NCI-H526 treated with DMSO at 0.1 percent for 48 hours (cell line): ENCODE data around the gene AEN.

ENCODE experiments used
- DNase-seq: peaks from one replicate; lab custom pipeline; 2025; lab: John Stamatoyannopoulos, UW

The AEN gene

GRCh38 chr15:88664151-88664778, 43.1 kb downstream of the AEN start:
- no peak for DNase-seq

- DNase-seq, result no peak
These were observed 53.5 kb downstream of the AEN start for GRCh38 chr15:88674661-88675060.

- no peak for DNase-seq
These were observed 57.6 kb downstream of the AEN start for GRCh38 chr15:88678755-88679154.

GRCh38 chr15:88680241-88681001, 59.3 kb downstream of the AEN start:
- no peak for DNase-seq

- no peak for DNase-seq
These were observed 60.6 kb downstream of the AEN start for GRCh38 chr15:88681610-88682221.
